NB4 (cell line): ENCODE data around the gene PDE3B.
"Not testable (repeated sequence)": the region's sequence is repeated elsewhere in the genome, so short reads cannot be mapped to it uniquely, and the experiment has no call there.

Experiments
- MYC ChIP-seq: IDR thresholded peaks from 2 replicates; pipeline ENCODE4 v1.6.1; 2011; ENCODE audit warnings: low read depth, low read length
- POLR2A ChIP-seq: IDR thresholded peaks from 2 replicates; pipeline ENCODE4 v1.6.1; 2011; ENCODE audit warnings: mild to moderate bottlenecking; ENCODE audit not compliant: insufficient read length; ENCODE audit errors: extremely low read depth
- TF ChIP-seq, protein P1 (sequence below): IDR thresholded peaks from one replicate; pipeline ENCODE4 v1.5.1; 2012; ENCODE audit warnings: low read depth, low read length
- TF ChIP-seq, protein P2 (sequence below): IDR thresholded peaks from 2 replicates; pipeline ENCODE4 v1.6.1; 2011; ENCODE audit warnings: low read depth, low read length

GRCh38 chr11:14863775-14864174 lies 220.2 kb downstream of the PDE3B start:
- TF ChIP-seq POLR2A, MYC: not testable (repeated sequence)
- TF ChIP-seq, protein P1, sequence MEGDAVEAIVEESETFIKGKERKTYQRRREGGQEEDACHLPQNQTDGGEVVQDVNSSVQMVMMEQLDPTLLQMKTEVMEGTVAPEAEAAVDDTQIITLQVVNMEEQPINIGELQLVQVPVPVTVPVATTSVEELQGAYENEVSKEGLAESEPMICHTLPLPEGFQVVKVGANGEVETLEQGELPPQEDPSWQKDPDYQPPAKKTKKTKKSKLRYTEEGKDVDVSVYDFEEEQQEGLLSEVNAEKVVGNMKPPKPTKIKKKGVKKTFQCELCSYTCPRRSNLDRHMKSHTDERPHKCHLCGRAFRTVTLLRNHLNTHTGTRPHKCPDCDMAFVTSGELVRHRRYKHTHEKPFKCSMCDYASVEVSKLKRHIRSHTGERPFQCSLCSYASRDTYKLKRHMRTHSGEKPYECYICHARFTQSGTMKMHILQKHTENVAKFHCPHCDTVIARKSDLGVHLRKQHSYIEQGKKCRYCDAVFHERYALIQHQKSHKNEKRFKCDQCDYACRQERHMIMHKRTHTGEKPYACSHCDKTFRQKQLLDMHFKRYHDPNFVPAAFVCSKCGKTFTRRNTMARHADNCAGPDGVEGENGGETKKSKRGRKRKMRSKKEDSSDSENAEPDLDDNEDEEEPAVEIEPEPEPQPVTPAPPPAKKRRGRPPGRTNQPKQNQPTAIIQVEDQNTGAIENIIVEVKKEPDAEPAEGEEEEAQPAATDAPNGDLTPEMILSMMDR = not testable (repeated sequence)
- TF ChIP-seq, protein P2, sequence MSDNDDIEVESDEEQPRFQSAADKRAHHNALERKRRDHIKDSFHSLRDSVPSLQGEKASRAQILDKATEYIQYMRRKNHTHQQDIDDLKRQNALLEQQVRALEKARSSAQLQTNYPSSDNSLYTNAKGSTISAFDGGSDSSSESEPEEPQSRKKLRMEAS = not testable (repeated sequence)
